Measurements from ENCODE around the gene SUFU.

Gene SUFU

DNA sequence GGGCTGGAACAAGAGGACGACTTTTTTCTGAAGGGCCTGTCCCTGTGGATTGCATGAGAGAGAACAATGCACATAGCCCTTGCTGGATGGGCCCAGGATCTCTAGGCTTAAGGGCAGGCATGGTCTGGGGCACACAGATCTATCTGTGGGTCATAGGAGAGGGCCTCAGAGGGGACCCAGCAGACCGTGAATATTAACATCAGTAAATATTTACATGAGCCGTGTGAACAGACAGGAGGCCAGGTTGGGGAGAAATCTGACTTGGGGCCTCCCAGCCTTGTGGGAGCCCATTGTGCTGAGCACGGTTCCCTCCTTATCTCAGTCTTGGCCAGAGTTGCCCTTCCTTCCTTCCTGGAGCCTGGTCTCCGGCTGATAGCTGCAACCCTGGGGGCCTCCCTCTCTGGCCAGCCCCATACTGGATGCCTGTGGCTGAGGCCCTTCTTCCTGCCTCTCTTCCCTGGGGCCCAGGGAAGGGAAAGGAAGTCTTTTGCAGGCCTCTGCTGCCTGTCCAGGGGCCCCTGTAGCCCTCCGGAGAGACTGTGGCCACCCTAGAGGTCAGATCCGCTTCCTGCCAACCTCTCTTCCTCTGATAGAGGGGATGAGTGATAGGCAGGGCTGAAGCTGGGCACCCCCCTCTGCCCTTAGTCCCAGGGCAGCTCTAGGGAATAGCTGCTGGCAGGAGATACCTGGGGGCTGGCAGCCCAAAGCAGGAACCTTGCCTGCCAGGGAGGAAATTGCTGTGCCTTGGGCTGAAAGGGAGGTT lies 96.0 kb downstream of the SUFU start:
- DNase-seq = no peak

DNA sequence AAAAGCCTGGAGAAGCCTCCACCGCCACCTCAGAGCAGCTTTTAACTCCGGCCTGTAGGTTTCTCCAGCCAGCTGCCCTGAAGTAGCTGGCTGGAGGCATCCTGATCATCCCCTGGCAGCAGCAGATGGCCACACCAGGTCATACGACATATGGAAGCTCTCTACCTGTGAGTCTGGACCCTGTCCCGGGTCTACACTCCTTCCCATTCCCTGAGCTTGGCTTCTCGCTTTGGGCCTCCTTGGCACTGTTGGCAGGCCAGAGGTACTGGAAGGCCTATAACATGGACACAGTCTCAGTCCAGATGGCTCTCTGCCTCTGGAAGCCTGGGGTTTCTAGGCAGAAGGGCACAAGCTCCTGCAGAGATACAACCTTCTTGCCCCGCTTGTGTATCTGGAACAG lies 97.0 kb downstream of the SUFU start:
- DNase-seq = no peak

DNA sequence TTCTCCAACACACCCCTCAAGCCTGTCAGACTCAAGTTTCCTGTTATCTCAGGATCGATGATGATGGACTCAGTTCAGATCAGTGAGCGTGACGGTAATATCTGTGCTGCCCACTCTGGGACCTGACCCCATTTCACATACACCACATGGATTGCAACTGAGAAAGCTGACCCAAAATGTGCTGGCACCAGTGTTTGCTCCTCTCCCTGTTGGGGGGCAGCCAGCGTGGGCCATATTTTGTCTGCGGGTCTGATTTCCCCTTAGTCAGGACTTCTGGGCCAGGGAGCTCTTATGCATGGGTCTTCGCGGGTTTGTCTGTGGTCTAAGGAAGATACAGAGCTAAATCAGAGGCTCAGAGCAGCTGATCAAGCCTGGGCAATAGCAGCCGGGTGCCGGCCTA lies 97.9 kb downstream of the SUFU start:
- DNase-seq = no peak

DNA sequence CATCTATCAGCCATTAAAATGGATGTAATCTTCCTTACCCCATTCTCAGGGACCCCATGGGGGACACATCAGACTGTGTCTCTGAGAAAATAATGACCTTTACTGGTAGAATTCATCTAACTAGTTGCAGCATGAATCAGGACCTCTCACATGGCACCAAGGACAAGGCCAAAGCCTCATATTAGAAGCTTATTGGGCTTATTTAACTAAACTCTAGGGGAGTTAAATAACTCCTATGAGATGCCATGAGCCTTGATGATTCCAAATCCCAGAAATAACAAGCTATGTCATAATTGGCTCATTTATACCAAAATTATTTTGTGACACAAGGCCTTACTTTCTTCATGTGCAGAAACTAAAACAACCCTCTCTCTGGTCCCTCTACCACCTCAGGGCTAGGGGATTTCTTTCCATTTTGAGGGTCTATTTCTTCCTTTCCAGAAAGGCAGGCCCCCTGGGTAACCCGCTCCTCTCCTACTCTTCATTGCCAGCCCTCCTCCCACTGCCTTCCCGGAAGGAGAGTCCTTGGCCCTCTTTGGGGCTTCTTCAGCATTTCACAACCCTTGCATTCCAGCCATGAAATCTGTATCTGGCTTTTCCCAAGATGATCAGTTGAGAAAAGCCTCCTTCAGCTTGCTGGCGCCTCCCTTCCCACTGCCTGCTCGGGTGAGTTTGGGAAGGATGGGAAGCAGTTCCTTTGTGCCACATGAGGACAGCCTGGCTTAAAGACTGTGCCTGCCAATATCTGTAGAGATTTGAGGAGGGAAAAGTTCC lies 98.7 kb downstream of the SUFU start:
- DNase-seq = no peak

DNA sequence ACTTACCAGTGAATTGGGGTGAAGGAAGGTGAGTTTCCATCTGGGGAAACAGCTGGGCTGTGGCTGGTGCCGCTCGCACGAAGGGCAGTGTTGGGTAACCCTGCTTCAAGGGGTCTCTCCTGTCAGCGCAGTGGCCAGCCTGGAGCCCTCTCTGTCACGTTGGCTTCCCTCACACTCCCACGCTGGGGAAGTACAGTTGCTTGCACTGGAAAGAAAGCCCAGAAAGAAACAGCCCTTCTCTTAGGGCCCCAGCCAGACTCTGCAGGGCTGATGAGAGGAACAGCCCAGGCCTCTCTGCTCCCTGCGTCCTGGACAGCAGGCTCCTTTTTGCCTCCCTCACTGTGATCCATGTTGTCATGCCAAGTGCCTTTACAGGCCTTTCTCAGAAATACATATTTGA lies 100.2 kb downstream of the SUFU start:
- no peak for DNase-seq

DNA sequence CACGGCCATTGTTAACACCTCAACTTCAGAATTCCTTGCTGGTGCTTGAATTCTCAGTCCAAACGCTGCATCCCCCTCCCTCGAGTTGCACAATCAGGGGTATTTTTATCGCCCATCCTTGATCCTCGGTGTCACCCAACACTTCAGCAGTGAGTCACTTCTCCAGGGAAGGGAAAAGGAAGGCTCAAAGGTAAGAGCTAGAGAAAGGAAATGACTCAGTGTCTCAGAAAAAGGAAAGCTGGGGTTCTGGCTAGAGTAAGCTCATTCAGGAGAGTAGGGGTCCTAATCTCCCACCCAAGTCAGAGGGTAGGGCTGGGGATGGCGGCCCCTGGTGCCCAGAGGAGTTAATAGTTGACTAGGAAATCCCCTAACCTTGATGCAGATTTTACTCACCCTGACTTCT lies 100.7 kb downstream of the SUFU start:
- no peak for DNase-seq

DNA sequence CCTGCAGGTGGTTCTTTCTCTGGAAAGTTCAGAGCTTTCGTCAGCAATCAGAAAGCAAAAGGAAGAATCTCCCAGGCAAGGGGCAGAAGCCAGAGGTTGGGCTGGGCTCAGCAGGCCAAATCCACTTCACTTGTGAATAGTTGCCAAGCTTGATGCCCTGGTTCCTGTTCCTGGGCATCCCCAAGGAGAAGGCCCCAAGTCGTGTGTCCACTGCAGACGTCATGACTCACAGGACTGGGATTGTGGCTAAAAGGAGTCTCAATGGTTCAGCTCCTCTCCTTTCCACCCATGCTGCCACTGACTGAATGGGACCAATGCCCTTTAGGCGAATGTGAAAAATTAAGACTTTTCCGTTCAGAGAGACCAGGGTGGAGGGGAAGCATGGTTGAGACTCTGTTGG lies 101.9 kb downstream of the SUFU start:
- DNase-seq = no peak

DNA sequence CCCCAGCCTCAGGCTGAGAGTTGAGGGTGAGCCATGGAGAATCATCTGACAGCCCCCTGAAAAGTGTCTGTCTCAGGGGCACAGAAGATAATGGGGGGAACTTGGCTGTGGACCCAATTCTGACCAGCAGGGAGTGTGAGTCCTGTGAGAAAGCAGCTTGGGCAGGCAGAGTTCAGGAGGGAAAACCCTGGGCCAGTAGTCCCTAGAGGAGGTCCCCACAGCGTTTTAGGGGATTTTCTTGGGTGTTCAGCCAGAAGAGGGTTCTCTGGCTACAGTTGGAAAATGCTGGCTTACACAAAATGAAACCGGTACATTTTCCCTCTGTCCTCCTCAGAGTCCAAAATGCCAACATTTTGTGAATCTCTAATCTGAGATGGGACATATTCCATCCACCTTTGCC lies 104.7 kb downstream of the SUFU start:
- no peak for DNase-seq

DNA sequence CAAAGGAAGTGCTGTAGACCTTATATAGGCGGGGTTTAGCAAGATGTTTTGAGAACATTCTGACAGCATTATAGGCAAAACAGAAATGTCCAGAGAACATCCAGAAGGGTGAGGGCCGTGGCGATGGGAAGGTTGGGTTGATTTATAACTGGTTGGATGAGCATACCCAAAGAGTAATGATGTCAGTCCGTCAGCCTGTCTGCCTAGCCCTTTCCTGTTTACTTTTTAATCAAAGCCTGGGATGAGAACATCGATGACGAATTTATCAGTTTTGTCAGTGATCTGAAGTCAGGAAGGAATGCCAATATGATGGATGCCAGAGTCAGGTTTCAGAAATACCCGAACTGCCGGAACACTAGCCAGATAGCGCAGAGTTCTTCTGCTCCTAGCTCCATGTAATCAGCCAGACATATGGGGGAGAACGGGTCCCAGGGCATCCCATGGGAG lies 106.7 kb downstream of the SUFU start:
- no peak for DNase-seq

DNA sequence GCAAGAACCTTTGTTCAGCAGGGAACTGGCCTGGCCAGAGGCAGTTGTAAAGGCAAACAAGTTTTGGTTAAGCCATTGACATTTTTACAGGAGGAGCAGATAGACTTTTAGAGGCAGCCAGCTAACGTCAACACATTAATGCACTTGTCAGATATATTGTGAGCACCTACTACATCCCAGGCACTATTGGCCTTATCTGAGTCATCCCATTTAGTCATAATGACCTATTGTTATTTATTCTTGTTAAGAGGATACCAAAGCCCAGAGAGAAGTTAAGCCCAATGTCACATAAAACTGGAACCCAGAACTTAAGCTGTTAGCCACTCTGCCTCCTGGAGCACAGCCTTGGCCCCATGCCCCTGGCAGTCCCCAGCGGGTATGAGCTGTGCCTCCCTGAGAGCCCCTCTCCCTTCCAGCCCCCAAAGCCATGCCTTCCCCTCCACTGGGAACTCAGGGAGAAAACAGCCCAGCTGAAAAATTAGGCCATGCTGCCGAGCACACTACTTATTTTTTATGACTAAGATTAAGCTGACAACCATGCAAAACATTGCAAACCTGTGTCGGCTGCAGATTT lies 107.8 kb downstream of the SUFU start:
- no peak for DNase-seq

DNA sequence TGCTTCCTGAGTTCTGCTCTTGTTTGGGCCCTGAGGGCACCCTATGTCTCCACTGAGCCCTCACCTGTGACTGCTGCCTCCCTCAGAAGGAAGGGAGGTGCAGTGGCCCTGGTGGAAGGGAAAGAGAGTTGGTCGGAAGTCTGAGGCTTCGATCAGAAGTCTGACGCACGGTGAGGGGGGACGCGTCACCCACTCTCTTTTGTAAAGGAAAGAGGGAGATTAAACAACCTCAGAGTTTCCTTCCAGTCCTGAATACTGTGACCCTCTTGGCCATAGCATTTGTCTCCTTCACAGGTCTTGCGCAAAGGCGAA lies 109.1 kb downstream of the SUFU start:
- DNase-seq = no peak

DNA sequence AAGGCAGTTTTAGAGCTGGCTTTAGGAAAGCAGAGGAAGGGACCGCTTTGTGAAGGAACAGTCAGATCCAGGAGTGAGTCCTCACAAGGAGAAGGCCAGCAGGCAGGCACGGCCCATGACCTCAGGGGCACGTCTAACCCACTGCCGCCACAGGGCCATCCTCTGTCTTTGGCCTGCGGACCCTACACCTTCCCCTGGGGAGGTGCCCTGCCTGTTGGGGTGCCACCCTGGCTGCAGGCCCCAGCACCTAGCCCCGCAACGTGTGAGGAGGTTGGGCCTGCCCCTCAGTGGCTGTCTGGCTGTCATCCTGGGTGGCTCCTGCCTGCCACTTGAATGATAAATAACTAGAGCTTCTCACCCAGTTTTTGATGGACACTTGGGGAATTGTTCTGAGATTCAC lies 109.5 kb downstream of the SUFU start:
- DNase-seq = no peak

DNA sequence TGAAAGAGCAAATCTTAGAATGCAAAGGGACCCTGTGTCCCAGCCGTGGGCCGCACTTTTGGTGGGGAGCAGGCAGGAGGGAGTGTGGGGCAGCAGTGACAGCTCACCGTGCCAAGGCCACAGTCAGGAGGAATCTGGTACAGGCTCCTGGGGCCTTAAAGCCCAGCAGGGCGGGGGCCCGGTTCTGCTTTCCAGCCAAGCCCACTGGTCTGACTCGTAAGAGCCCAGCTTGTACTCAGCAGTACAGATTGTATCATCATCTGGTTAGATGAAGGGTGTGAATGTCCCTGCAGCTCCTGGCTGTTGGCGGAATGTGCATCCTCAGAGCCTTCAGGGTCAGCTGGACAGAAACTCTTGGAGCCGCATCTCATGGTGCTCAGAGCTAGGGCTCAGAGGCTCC lies 110.0 kb downstream of the SUFU start:
- DNase-seq = no peak

DNA sequence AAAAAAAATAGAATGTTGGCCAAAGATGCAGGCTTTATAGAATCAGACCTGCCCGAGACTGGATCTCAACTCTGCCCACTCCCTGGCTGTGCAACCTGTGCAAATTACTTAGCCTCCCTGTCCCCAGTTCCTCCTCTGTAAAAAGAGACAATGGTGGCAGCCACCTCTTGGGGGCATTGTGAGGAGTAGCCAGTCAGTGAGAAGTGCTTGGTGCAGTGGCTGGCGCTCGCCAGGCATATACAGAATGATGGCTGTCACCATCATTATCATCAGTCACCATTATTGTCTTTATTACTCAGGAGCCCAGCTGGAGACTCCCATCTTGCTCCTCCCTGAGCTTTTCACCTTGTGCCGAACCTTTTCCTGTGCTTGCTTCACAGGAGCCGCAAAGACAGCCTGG lies 111.1 kb downstream of the SUFU start:
- no peak for DNase-seq

DNA sequence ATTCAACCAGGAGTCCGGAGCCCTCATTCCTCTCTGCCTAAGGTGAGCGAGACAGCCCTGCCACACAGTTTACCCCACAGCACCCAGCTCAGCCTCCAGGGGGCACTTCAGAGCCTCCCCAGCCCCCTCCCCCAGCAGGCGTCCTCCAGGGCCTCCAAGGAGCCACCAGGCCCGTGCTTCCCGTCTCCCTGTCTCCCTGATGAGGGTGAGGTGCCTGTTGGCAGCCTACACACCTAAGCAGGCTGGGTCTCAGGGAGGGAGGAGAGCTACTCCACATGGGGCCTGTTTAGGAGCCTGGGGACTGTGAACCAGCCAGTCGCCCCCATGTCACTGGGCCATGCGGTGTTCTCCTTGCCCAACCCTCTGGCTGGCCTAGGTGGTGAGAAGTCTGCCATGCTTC lies 111.6 kb downstream of the SUFU start:
- DNase-seq = no peak

DNA sequence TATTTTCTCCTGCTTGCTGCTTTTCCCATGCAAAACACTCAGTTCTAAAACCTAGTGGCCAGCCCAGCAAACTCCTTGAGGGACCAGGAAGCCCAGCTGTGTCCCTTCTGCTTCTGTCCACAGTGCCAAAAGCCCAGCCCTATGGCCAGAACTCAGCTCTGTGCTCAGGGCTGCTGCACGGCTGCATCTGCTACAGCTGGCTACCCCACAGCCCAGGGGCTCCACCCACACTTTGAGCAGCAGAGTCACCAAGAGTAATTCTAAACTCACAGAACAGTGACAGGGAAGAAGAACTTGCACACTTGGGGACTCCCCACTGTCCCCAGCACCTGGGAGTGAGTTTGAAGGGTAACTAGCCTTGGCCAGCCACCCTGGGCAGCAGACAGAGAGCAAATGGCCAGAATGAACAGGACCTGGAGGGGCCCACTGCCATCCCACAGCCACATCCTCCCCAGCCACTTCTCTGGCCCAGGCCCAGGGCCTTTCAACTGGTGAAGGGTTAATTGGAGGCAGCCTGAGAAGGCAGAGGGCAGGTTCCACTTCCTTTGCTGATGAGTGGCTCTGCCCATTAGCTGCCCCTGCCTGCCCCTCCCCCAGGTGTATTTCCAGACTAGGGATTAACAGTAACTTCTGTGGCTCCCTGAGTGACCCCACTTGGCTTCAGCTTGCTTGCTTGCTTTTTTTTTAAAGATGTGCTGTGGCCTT lies 112.4 kb downstream of the SUFU start:
- DNase-seq = no peak

DNA sequence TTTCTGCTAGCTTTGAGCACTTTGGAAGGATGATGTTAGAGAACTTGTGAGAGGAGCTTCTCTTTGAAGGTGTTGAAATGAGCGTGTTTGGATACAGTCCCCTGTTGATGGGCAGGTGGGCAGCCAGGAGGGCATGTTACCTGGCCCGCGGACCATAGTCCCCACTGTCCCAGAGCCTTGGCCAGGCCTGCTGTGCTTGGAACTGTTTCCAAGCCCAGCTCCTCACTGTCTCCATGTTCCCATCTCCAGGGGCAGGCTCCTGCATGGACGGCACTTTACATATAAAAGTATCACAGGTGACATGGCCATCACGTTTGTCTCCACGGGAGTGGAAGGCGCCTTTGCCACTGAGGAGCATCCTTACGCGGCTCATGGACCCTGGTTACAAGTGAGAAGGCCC lies 113.3 kb downstream of the SUFU start:
- no peak for DNase-seq

DNA sequence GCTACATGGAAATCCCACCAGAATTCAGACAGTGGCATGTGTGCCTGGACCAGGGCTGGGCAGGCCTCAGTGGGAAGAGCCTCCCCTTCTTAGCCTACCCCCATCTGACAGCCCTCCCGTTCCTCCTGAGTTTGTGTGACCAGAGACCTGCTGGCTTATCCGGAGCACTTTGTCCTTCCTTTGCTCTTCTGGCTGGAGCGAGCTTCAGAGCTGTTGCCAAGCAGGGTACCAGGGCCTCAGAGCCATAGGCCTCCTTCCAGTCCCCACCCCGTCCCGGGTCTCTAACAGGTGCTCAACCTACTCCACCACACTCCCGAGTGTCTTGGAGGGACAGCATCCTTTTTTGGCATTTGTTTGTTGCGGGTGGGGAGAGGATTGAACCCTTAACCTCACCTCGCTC lies 114.0 kb downstream of the SUFU start:
- DNase-seq = no peak

DNA sequence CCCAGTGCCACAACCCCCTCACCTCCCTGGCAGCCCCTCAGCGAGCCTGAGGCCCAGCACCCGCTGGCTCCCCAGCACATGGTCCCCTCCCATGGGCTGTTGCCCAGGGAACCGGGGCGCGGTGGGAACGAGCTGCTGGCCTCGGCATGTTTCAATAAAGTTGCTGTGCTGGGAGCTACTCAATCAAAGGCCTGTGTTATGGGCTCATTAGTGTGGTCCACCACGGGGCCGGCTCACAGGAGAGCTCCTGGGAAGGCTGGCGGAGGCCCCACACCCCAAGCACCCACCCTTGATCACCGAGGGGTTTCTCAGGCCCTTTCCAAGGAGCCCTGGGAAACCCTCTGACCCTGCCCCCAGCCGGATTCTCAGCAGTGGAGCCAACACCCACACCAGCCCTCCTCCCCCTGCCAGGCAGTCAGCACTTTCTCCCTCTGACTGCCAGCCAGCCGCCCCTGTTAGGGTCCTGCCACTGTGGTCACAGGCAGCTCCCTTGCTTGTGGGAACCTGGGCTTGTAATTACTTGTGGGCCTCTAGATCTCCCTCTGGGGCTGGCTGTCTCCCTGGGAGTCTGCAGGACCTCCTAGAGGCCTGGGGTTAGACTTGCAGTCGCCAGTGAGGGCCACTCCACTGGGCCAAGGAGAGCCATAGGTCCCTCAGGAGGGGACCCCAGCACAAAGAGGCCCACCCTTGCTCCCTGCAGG lies 115.7 kb downstream of the SUFU start:
- no peak for DNase-seq

DNA sequence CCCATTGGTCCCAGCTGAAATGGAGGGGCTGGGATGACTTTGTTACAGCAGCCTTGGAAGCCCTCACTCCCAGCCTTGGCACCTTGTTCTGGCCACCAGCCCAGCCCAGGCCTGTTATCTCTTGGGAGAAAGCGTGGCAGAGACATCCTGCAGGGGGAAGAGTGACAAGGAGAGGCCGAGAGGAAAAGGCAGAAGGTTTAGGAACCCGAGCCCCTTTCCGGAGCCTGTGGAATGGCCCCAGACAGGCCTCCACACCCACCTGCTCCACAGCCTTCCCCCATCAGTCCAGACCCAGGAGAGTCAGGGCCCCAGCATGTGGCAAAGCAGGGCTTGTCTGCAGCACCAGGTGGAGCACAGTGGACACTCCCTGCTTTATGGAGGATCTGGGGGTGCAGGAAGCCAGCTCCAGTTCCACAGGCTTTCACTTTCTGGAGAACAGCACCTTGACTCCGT lies 116.4 kb downstream of the SUFU start:
- DNase-seq = no peak

DNA sequence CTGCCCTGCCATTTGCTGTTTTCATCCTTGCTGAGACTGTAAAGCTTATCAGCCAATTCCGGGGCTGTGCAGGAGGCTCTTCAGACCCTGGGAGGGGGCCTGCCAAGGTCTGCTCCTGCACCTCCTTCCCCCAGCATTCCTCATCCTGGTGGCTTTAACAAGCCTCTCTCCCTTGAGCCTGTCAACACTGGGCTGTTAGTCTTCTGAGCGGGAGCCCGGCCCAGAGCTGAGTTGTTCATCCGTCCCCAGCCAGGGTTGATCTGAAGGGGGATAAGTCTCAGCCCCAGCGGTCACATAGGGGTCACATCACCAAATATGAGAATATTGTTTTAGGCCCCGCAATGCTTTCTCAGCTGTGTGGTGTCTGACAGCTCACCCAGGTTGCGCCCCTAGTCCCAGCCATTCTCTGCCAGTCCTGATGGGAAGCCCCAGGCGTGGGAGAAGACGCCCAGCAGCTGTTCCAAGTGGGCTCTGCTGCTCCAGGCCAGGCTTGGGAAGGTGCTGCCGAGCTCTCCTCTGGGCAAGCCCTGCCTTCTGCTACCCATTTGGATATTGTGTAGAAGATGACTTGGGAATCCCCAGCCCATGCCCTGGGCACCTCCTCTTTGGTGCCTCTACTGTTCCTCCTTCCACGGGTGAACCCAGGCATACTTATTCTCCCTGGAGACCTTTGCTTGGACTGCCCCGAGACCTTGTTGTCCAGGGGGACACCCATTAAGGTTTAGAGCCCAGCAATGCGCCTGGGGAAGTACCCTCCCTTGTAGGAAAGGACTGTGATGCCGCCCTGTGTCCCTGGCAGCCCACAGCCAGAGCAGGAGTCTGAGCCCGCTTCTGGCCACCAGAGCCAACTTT lies 117.0 kb downstream of the SUFU start:
- no peak for DNase-seq

Data from activated CD8-positive, alpha-beta memory T cell treated with anti-CD3 and anti-CD28 coated beads for 24 hours (primary cell).